VCaP (cell line): ENCODE results near the gene MGAT4A.

Experiments used
- H3K27ac ChIP-seq: fragments of 450-650 bp; 2 replicates; pipeline ENCODE4 v1.5.1; 2017
- CTCF ChIP-seq: fragments of 450-650 bp; conservative IDR thresholded peaks from 2 replicates; pipeline ENCODE4 v1.5.1; 2017; ENCODE audit warnings: mild to moderate bottlenecking, moderate library complexity

Gene MGAT4A

DNA sequence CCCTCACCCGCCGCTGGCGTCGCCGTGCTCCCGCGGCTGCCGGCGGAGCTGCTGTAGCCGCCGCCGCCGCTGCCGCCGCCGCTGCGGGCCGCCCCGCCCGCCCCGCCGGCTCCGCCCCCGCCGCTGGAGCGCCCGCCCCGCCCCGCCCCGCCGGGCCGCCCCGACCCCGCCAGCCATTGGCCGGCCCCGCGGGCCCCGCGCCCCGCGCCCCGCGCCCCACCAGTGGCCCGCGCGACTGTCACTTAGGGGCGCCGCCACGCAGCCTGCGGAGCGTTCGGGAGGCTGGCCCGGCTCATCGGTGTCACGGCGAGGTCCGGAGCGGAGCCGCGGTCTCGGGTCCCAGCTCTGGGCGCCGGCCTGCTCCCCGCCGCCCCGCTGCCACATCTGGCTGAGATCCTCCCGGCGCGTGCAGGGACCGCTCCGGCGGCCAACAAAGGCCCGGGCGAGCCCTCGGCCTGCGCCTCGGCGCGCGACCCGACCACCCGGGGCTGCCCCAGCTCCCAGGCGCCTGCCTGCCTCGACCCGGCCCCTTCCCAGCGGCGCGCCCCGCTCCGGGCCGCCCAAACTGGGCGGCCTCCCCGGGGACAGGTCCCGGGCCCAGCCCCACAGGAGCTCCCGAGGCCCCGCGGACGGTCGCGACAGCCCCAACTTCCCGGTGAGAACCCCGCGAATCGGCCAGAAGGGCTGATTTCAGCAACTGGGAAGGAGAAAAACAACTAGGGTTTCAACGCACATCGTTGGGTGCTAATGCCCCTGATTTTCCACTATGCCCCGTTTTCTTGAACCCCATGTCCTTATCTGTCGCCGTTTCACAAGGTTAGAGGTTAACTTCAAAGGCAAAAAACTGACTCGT is at the start of gene MGAT4A:
Gene MGAT4A, minus strand, starts transcription at position 92 of the 853 bp plus-strand sequence. CDS start 4,800 bp downstream, outside the sequence.
- peak within 1 kb of the TSS; percentile 78 for H3K27ac ChIP-seq

DNA sequence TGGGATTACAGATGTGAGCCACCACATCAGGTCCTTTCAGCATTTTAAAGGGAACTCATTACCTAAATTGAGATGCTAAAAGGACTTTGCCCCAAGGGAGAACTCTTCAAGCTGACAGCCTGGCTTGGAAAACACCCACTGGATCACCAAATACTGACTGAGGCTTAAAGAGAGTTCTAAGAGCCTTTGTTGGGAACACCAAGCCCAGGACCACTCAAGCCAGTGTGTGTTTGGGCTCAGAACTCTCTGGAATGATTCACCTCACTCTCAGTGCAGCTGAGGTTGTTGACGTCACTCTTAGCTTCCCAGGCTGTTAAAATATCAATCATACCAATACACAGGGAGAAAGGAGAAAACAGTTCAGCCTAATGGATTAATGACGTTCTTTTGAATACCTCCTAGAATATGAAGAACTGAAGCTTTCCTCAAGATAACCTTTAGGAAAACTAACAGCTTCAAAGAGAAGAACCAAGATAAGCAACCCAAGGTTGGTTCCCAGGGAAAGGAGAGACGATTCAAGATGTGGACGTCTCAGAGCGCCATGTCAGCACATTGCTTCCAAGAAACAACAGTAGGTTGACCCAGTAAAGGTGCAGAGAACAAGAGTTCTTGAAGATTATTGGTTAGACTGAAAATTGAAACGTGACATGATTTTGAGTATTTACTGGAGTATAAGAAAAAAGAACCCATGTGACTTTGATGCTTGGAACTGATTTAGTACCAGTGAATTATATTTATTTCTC is 48.0 kb upstream of the MGAT4A start:
- TF ChIP-seq CTCF, result no peak
- no peak overlapping the region for H3K27ac ChIP-seq

More for the DNA sequence above, at the start of gene MGAT4A:
- TF ChIP-seq CTCF, result no peak

- no peak for TF ChIP-seq CTCF
- no peak overlapping the region for H3K27ac ChIP-seq
Observed at GRCh38 chr2:98778151-98778550, 47.2 kb upstream of the MGAT4A start.

GRCh38 chr2:98777710-98778109 is 46.8 kb upstream of the MGAT4A start:
- H3K27ac ChIP-seq, result no peak overlapping the region
- no peak for TF ChIP-seq CTCF

DNA sequence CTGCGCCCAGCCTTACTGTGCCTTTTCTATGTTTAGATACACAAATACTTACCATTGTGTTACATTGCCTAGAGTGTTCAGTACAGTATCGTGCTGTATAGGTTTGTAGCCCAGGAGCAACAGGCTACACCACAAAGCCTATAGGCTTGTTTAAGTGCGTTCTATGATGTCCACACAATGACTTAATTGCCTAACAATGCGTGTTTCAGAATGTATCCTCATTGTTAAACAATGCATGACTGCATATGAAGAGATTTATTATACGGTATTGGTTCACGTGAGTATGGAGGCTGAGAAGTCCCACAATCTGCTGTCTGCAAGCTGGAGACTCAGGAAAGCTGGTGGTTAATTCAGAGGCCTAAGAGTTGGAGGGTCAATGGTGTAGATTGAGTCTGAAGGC is 46.1 kb upstream of the MGAT4A start:
- no peak overlapping the region for H3K27ac ChIP-seq
- TF ChIP-seq CTCF, result no peak

GRCh38 chr2:98776136-98776535 is 45.2 kb upstream of the MGAT4A start:
- TF ChIP-seq CTCF, result no peak
- no peak overlapping the region for H3K27ac ChIP-seq
